Fibroblast of peridontal ligament (primary cell): ENCODE measurements around the gene SLC25A41.
"Not testable (repeated sequence)": the region's sequence is repeated elsewhere in the genome, so short reads cannot be mapped to it uniquely, and the experiment has no call there.

Experiments
- DNase-seq: peaks from one replicate; pipeline ENCODE4 v3.0.0-alpha.2; 2010; ENCODE audit errors: extremely low read depth

SLC25A41 gene

DNA sequence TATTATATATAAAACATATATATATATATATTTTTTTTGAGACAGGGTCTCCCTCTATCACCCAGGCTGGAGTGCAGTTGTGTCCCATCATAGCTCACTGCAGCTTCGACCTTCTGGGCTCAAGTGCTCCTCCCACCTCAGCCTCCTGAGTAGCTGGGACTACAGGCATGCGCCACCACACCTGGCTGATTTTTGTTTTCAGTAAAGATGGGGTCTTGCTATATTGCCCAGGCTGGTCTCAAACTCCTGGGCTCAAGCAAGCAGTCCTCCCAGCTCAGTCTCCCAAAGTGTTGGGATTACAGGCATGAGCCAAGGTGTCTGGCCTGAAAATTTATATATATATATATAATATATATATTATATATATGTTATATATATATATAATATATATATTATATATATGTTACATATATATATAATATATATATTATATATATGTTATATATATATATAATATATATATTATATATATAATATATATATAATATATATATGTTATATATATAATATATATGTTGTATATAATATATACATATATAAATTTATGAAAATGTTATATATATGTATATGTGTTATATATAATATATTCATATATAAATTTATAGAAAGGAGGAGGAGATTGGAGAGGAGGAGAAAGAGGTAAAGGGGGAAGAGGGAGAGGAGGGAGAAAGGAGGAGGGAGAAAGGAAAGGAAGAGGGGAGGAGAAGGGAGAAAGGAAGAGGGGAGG, 4.7 kb downstream of the SLC25A41 start:
- not testable (repeated sequence) for DNase-seq

DNA sequence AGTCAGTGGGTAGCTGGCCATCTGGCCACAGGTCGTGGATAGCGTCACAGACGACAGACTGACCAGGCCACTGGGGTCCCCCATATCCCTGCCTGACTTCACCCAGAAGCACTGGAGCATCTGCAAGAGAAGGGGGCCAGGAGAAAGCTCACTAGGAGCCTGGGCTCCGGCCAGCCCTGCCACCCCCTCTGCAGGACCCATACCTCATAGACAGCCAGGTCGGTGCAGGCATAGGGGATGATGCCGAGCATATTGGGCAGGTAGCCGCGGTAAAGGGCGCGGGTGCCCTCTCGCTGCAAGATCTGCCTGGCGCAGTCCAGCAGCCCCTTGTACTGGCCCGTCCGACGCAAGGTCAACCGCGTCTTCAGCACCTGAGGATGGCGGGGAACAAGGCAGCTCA, 6.4 kb downstream of the SLC25A41 start:
- no peak for DNase-seq

DNA sequence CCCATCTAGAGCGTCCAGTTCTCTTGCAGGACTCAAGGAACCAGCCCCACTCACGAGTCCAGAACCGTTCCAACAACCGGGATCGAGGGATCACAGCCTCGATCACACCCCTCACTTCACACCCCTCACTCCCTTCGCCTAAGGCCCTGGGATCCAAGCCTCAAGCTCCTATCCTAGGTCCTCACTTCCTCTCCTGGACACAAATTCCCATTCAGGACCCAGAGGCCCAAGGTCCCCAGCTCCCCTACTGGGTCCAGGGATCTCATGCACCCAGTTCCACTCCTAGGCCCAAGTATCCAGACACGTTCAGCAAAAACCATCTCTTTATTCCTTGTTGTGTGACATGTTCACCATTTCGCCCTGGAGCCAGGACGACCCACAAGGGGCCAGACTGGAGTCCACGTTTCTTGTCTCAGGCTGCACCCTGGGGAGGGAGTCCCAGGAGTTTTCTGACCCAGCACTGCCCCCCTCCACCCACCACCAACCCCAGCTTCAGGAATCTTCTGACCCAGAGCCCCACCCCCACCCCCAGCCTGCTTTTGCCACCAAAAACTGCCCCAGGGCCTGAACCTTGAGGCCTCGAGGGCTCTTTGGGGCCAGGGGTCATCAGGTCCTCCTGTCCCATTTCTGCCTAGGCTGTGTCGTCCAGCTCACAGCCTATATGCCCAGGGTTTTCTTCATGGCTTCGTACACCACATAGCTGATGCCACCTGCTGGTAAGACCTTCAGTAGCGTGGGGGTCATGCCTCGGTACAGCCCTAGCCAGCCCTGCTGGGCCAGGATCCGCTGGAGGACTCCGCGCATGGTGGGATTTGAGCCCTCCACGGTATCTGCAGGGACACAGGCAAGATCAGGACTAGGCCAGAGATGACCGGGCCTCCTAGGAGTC, 7.6 kb downstream of the SLC25A41 start:
- no peak for DNase-seq

DNA sequence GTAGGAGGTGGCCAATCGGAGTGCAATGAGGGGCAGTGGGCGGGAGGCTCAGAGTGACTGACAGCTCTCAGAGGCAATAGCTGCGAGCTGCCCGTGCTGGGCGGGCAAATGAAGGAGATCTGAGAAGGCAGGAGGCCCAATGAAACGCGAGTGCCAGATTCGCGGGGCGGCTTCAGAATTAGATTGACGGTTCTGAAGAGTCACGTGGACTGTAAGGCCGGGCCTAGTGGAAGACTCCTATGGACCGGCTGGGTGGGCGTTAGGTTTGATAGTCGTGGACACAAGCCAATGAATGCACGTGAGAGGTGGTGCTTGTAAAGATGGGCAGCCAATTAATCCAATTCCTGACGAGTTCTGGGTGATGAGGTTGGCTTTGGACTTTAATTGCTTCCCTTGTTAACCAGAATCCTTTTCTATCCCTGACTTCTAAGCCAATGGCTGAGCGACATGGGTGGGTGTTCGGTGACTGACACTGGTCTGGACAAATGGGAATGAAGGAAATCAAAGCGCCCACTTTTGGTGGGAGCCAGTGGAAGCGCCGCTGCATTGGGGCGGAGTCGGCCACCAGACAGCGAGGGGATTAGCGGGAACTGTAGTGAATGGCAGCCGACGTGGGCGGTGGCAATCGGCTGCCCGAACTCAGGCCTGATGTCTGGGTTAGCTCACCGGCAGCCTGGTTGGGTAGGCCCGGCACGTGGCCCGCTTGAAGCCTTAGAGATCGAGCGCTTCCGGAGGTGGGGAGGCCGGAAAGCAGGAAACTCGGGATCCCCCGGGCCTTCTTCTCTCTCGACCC, 8.4 kb downstream of the SLC25A41 start:
- peak; percentile 100 for DNase-seq

DNA sequence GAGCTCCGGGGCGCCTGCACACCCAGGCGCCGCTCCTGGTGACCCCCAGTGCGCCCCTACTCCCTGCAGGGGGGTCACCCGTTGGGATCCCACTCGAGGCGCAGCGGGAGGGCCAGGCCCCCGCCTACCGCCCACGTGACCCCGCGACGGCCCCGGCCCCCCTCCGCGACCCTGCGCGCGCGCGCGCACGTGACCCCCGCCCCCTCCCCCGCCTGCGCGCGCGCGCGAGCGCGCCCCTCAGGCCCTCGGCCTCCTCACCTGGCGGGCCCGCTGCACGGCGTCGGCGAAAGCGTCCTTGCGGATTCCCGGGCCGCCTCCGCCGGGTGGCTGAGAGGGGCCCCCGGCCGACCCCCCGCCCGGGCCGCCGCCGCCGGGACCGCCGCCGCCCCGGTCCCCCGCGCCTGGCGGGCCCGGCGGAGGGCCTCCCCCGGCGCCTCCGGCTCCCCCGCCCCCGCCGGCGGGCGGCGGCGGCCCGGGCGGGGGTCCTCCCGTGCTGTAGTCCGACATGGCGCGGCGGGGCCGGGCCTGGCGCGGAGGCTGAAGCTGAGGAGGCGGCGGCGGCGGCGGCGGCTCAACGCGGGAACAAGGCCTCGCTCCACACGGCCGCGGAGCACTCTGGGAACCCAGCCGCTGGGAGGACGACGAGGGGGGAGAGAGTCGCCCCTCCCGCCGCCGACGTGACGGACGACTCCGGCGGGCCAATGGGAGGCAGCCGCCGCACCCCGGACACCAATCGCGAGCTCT, 9.2 kb downstream of the SLC25A41 start, which contains the start of gene KHSRP:
KHSRP (minus strand) TSS at position 617 of the 744 bp plus-strand sequence; CDS start at position 507, 110 bp downstream.
- no peak for DNase-seq

DNA sequence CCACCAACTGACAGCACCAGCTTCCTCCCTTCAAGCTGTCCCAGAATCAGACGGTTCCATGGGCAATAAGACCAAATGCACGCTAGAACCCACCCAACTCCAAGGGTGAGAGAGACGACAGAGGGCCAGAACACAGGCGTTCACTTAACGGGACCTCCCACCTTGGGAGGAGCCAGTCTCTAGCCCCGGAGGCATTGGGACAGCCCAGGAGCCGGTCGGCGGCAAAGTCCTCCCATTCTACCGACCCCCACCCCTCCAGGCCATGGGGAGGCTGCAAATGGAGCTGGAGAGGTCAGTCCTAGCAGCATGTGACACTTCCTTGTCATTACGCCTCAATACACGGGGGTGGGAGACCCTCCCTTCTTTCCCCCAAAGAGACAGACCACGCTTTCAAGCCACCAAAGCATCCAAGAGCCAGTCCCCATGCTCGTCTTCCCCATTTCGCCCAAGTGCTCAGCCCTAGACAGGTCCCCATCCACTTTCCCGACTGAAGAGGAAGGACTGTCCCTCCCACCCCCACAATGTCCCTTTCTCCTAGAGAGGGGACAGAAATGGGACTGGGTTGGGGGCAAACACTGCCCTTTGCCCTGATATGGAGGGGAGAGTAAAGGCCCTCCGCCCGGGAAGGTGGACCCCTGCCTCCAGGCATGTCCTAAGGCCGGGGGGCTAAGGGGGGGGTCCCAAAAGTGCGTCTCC, 9.9 kb downstream of the SLC25A41 start:
- peak; percentile 35 for DNase-seq

GRCh38 chr19:6421075-6422014, 12.2 kb downstream of the SLC25A41 start:
- no peak for DNase-seq

DNA sequence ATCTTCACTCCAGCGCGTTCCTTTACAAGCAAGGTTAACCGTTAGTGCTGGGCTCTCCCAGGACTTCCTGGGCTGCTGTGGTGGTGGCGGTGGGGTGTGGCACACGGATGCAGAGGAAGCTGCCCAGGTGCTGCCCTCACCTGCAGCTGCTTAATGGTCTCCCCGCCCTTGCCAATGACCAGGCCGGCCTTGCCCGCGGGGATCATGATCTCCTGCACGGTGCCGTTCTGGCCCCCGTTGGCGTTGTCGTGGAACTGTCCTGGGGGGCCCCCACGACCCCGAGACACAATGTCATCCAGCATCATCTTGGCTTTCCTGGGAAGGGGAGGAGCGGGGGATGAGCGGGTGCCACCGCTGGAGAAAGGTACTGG, 15.0 kb downstream of the SLC25A41 start:
- no peak for DNase-seq

- DNase-seq = no peak
Observed at GRCh38 chr19:6417713-6418561, 15.6 kb downstream of the SLC25A41 start.

- DNase-seq = no peak
Observed at GRCh38 chr19:6416658-6417405, 16.7 kb downstream of the SLC25A41 start.

GRCh38 chr19:6415591-6416190, 17.9 kb downstream of the SLC25A41 start:
- no peak for DNase-seq

DNA sequence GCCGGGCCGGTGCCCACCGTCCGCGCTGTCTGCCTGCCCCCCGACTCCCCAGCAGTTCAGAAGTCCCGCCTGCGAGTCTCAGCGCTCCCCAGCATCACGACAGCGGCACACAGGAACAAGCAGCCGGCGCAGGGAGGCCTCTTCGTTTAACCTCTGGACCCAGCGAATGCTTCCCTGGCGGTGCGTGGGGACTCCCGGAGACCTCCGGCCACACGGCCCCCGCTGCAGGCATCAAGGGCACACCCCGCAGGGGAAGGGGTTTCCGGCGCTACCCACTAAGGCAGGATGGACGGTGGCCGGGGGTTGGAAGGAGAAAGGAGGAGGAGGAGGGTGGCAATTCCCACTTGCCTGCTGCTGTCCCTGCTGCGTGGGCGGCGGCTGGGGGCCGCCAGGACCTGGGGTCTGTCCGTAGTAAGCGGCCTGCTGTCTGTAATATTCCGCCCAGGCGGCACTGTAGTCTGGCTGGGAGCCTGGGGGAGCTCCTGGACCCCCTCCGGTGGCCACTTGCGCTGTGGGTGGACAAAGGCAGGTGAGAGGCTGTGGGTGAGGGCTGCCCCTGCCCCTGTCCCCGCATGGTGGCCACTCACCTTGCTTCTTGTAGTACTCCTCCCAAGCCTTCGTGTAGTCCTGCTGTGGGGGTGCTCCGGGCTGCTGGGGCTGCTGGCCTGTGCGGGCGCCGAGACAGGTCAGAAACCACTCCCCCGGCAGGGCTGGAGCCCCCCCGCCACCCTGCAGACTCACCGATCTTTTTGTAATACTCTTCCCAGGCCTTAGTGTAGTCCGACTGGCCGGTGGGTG, 18.6 kb downstream of the SLC25A41 start:
- no peak for DNase-seq

GRCh38 chr19:6413721-6414643, 19.6 kb downstream of the SLC25A41 start:
- no peak for DNase-seq

DNA sequence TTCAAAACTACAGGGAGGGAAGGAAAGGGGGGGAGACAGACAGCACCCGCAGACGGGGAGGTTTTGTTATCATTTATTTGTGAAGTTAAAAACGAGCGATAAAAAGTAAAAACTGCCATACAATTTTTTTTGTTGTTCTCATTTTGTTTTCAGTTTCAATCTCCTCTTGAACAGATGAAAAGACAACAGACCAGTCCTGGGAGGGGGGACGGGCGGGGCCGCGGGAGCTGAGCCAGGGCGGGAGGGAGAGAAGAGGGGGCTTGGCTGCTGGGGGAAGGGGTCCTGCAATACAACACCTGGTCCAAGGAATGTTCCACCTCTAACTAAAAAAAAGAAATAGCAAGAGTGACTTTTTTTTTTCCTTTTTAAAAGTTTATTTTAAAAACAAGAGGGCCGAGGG, 20.3 kb downstream of the SLC25A41 start:
- no peak for DNase-seq

DNA sequence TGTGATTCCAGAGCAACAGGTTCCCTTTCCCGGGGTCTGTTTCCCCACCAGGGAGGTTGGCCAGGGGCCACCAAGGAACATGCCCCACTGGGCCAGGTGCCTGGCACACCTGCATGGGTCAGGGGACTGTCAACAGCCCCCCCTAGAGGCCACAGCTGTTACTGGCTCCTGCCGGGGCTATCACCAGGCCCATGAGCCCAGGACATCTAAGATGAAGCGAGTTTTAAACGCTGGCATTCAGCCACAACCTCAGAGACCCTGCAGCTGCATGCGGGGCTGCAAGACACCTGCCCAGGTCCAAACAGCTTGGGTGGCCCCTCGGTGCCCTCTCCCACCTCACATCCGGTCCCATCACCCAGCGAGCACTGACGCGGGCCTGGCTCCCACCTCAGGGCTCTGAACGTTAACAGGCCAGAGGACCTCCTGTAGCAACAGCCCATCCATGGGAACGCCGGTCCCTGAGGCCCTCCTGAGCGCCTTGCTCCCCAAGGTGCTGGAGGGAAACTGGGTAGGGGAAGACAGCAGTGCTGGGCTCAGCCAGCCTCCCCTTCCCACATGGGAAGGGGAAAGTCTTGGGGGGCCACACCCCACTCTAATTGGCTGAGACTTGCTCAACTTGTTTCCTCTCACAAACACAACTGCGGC, 21.0 kb downstream of the SLC25A41 start:
- DNase-seq = no peak
